ENCODE results near the gene NHSL2. TPM values are rescaled to one million over a fixed set of nuclear protein-coding genes. Genes with fewer than 3 reads are reported as not detected.

NHSL2 gene
- total RNA-seq, 1 donor from 2014 or later, result 57.6 TPM

GRCh38 chrX:72124540-72125201 is 214.0 kb downstream of the NHSL2 start:
- TF ChIP-seq, protein P1, sequence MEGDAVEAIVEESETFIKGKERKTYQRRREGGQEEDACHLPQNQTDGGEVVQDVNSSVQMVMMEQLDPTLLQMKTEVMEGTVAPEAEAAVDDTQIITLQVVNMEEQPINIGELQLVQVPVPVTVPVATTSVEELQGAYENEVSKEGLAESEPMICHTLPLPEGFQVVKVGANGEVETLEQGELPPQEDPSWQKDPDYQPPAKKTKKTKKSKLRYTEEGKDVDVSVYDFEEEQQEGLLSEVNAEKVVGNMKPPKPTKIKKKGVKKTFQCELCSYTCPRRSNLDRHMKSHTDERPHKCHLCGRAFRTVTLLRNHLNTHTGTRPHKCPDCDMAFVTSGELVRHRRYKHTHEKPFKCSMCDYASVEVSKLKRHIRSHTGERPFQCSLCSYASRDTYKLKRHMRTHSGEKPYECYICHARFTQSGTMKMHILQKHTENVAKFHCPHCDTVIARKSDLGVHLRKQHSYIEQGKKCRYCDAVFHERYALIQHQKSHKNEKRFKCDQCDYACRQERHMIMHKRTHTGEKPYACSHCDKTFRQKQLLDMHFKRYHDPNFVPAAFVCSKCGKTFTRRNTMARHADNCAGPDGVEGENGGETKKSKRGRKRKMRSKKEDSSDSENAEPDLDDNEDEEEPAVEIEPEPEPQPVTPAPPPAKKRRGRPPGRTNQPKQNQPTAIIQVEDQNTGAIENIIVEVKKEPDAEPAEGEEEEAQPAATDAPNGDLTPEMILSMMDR (IDR thresholded peaks at IDR 0.05; ENCODE audit: unreplicated experiment), result no peak
- peak overlapping the region; percentile 95 for H3K27ac Mint-ChIP-seq (ENCODE audit: unreplicated experiment)
- H3K36me3 Mint-ChIP-seq (ENCODE audit: low read depth, unreplicated experiment), result peaks cover 9% of the 10 kb centered on the region
- H3K9me3 Mint-ChIP-seq (ENCODE audit: unreplicated experiment), result no peaks in the 10 kb centered on the region
- H3K27me3 Mint-ChIP-seq (ENCODE audit: unreplicated experiment), result peaks cover 6% of the 10 kb centered on the region
- peak overlapping the region; percentile 76 for H3K4me3 Mint-ChIP-seq (ENCODE audit: unreplicated experiment)
- peaks cover 68% of the 10 kb centered on the region for H3K4me1 Mint-ChIP-seq (ENCODE audit: unreplicated experiment)
- no peak for DNase-seq (ENCODE audit: low spot score)

- Mint-ChIP-seq H3K36me3 (ENCODE audit: low read depth, unreplicated experiment) (peaks cover 16% of the 10 kb centered on the region), H3K9me3 (ENCODE audit: unreplicated experiment) (no peaks in the 10 kb centered on the region), H3K4me1 (ENCODE audit: unreplicated experiment) (peaks cover 76% of the 10 kb centered on the region), H3K27me3 (ENCODE audit: unreplicated experiment) (peaks cover 6% of the 10 kb centered on the region), H3K4me3 (ENCODE audit: unreplicated experiment) (peak overlapping the region; percentile 21), H3K27ac (ENCODE audit: unreplicated experiment) (peak overlapping the region; percentile 95)
- DNase-seq (ENCODE audit: low spot score), result no peak
- TF ChIP-seq, protein P1 (IDR thresholded peaks at IDR 0.05; ENCODE audit: unreplicated experiment), result no peak
Measured at GRCh38 chrX:72125331-72126047, 214.8 kb downstream of the NHSL2 start.

DNA sequence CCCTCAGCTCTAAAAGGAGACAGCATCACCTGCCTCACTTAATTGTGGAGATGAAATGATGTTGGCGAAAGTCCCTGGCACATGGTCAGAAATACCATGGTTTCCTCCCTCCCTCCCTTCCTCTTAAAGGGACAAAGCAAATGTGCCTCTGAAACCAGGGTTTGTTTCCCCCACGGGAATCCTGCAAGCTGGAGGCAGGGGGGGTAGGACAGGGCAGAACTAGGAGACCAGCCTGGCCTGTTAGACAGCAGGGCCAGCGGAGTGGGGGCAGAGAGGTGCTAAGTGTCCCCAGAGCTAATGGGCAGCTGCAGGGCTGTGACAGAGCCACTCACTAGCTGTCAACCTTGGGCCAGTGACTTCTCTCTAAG is 215.4 kb downstream of the NHSL2 start:
- Mint-ChIP-seq H3K36me3 (ENCODE audit: low read depth, unreplicated experiment) (peaks cover 18% of the 10 kb centered on the region), H3K27me3 (ENCODE audit: unreplicated experiment) (peaks cover 6% of the 10 kb centered on the region), H3K4me1 (ENCODE audit: unreplicated experiment) (peaks cover 73% of the 10 kb centered on the region), H3K4me3 (ENCODE audit: unreplicated experiment) (no peak overlapping the region), H3K9me3 (ENCODE audit: unreplicated experiment) (no peaks in the 10 kb centered on the region), H3K27ac (ENCODE audit: unreplicated experiment) (peak overlapping the region; percentile 68)
- no peak for DNase-seq (ENCODE audit: low spot score)
- TF ChIP-seq, protein P1 (IDR thresholded peaks at IDR 0.05; ENCODE audit: unreplicated experiment), result no peak

DNA sequence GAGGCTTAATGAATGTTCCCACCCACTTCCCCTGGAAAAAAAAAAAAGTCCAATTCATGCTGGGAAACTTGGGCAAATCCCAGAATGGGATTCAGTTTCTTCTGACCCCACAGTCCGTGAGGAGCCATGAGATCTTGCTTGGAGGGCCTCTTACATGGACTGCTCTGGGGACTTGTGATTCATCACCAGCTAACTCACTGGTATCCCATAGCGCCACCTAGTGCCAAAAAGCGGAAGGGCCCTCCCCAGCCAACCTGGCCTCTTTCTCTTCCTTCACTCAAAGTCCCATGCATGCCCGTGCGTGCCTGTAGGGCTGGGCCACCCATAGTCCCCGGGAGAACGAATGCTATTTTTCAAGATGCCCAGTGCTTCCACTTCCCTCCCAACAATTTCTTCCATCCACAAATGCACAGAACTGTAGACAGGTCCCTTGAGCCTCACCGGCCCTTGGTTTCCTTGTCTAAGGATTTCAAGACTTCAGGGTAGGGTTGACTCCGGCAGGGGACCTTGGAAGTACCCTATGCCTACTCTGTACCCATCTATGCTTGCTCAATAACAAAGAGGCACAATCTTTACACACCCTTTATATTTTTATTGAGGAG is 216.0 kb downstream of the NHSL2 start:
- Mint-ChIP-seq H3K4me3 (ENCODE audit: unreplicated experiment) (no peak overlapping the region), H3K27ac (ENCODE audit: unreplicated experiment) (peak overlapping the region; percentile 68)

More for the DNA sequence above, 216.0 kb downstream of the NHSL2 start:
- H3K36me3 Mint-ChIP-seq (ENCODE audit: low read depth, unreplicated experiment), result peaks cover 18% of the 10 kb centered on the region
- TF ChIP-seq, protein P1 (IDR thresholded peaks at IDR 0.05; ENCODE audit: unreplicated experiment), result peak; percentile 72
- peaks cover 6% of the 10 kb centered on the region for H3K27me3 Mint-ChIP-seq (ENCODE audit: unreplicated experiment)
- H3K4me1 Mint-ChIP-seq (ENCODE audit: unreplicated experiment), result peaks cover 71% of the 10 kb centered on the region
- peak; percentile 79 for DNase-seq (ENCODE audit: low spot score)
- H3K9me3 Mint-ChIP-seq (ENCODE audit: unreplicated experiment), result no peaks in the 10 kb centered on the region

All from endothelial cell (in vitro differentiated cells).